Measurements from ENCODE around the gene SLC31A2. TPM values are rescaled to one million over a fixed set of nuclear protein-coding genes. Genes with fewer than 3 reads are reported as not detected.

SLC31A2 gene
- total RNA-seq, 2 donors from 2014 or later = 9.5 to 19.5 TPM

- Histone ChIP-seq H3K9me3 (no peaks in the 10 kb centered on the region), H3K36me3 (peaks cover 70% of the 10 kb centered on the region), H3K27ac (no peak overlapping the region), H3K4me1 (no peaks in the 10 kb centered on the region), H3K27me3 (no peaks in the 10 kb centered on the region), H3K4me3 (no peak overlapping the region)
- DNase-seq (ENCODE audit: low spot score) = no peak
- TF ChIP-seq, protein P1, sequence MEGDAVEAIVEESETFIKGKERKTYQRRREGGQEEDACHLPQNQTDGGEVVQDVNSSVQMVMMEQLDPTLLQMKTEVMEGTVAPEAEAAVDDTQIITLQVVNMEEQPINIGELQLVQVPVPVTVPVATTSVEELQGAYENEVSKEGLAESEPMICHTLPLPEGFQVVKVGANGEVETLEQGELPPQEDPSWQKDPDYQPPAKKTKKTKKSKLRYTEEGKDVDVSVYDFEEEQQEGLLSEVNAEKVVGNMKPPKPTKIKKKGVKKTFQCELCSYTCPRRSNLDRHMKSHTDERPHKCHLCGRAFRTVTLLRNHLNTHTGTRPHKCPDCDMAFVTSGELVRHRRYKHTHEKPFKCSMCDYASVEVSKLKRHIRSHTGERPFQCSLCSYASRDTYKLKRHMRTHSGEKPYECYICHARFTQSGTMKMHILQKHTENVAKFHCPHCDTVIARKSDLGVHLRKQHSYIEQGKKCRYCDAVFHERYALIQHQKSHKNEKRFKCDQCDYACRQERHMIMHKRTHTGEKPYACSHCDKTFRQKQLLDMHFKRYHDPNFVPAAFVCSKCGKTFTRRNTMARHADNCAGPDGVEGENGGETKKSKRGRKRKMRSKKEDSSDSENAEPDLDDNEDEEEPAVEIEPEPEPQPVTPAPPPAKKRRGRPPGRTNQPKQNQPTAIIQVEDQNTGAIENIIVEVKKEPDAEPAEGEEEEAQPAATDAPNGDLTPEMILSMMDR (IDR thresholded peaks at IDR 0.05) = no peak
These were observed 27.3 kb downstream of the SLC31A2 start for GRCh38 chr9:113178087-113178486.

DNA sequence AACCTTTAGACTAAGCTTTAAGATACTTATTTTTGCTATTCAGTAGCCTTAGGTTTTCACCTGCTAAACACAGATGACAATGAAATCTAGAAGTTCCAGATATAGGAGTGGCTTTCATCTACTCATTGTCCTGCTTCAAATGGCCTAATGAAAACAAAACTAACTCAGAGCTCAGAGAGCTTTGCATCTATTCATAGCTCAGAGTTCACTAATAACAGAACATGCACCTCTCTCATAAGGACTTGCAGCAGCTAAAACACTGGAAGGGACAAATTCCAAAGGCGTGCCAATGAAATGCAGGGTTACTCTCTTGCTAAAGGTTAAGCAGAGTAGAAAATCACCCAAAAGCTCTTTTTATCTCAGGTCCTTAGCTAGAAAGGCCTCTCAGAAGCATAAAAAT lies 29.0 kb downstream of the SLC31A2 start:
- H3K36me3 ChIP-seq = peaks cover 72% of the 10 kb centered on the region
- H3K27ac ChIP-seq = peak overlapping the region in 1 of 2 donors; percentile 56
- H3K27me3 ChIP-seq = no peaks in the 10 kb centered on the region
- no peak for DNase-seq (ENCODE audit: low spot score)
- TF ChIP-seq, protein P1 (IDR thresholded peaks at IDR 0.05) = no peak
- no peaks in the 10 kb centered on the region for H3K9me3 ChIP-seq
- H3K4me3 ChIP-seq = no peak overlapping the region
- no peaks in the 10 kb centered on the region for H3K4me1 ChIP-seq

GRCh38 chr9:113181165-113181564 lies 30.4 kb downstream of the SLC31A2 start:
- TF ChIP-seq, protein P1 (IDR thresholded peaks at IDR 0.05) = no peak
- H3K27me3 ChIP-seq = no peaks in the 10 kb centered on the region
- no peaks in the 10 kb centered on the region for H3K9me3 ChIP-seq
- H3K36me3 ChIP-seq = peaks cover 73% of the 10 kb centered on the region
- no peak overlapping the region for H3K4me3 ChIP-seq
- no peaks in the 10 kb centered on the region for H3K4me1 ChIP-seq
- H3K27ac ChIP-seq = no peak overlapping the region
- no peak for DNase-seq (ENCODE audit: low spot score)

- Histone ChIP-seq H3K4me1 (no peaks in the 10 kb centered on the region), H3K27ac (no peak overlapping the region), H3K36me3 (peaks cover 64% of the 10 kb centered on the region), H3K4me3 (no peak overlapping the region), H3K27me3 (no peaks in the 10 kb centered on the region), H3K9me3 (no peaks in the 10 kb centered on the region)
- no peak for DNase-seq (ENCODE audit: low spot score)
- TF ChIP-seq, protein P1 (IDR thresholded peaks at IDR 0.05) = no peak
These were observed 33.2 kb downstream of the SLC31A2 start for GRCh38 chr9:113183956-113184488.

DNA sequence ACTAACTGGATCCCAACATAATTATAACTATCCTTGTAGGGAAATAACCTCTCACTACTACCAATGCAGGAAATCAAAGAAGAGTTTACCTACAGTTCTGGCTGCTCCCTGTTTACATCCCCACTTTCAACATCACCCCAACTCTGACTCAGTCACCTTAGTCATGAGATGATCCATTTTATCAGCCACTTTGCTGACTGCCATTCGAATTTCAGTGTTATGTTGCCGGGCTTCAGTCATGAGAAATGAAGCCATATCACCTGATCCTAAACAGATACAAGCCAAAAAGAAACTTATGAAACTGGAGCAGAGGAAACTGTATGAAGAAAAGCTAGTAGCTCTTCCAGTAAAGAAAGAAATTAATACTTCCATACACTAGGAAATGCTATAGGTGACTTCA lies 33.7 kb downstream of the SLC31A2 start:
- H3K36me3 ChIP-seq = peaks cover 64% of the 10 kb centered on the region
- no peak overlapping the region for H3K4me3 ChIP-seq
- H3K27ac ChIP-seq = no peak overlapping the region
- TF ChIP-seq, protein P1 (IDR thresholded peaks at IDR 0.05) = no peak
- H3K9me3 ChIP-seq = no peaks in the 10 kb centered on the region
- no peak for DNase-seq (ENCODE audit: low spot score)
- H3K4me1 ChIP-seq = no peaks in the 10 kb centered on the region
- no peaks in the 10 kb centered on the region for H3K27me3 ChIP-seq

- TF ChIP-seq, protein P1 (IDR thresholded peaks at IDR 0.05) = no peak
- no peak for DNase-seq (ENCODE audit: low spot score)
- no peaks in the 10 kb centered on the region for H3K27me3 ChIP-seq
- H3K4me1 ChIP-seq = no peaks in the 10 kb centered on the region
- peaks cover 67% of the 10 kb centered on the region for H3K36me3 ChIP-seq
- no peak overlapping the region for H3K27ac ChIP-seq
- no peak overlapping the region for H3K4me3 ChIP-seq
- H3K9me3 ChIP-seq = no peaks in the 10 kb centered on the region
These were observed 34.5 kb downstream of the SLC31A2 start for GRCh38 chr9:113185271-113185670.

Data from right atrium auricular region (tissue), 2 donors.